T-helper 17 cell (primary cell): ENCODE results near the gene IKBKG. TPM values are rescaled to one million over a fixed set of nuclear protein-coding genes. Genes with fewer than 3 reads are reported as not detected.
A peak's percentile ranks its signal among the peaks of the same experiment; 100 is the strongest.

ENCODE experiments used
- ATAC-seq: fragments of 150-1000 bp; cut with Tn5 transposase; 2 replicates; pipeline ENCODE4 v1.10.0; 2021; ENCODE audit warnings: mild to moderate bottlenecking, moderate library complexity
- DNase-seq, 3 donors: peaks; one replicate each; pipeline versions ENCODE4 v3.0.0 to v3.0.0-alpha.2; 2020 to 2021
- H3K9me3 ChIP-seq: one replicate; pipeline ENCODE4 v1.7.0; 2013; ENCODE audit warnings: low read length, mild to moderate bottlenecking; ENCODE audit not compliant: control insufficient read depth, poor library complexity, severe bottlenecking
- H3K27ac Mint-ChIP-seq: one replicate; pipeline ENCODE4 v1.8.0; 2022; ENCODE audit warnings: mild to moderate bottlenecking, moderate library complexity, mixed read lengths
- H3K27me3 Mint-ChIP-seq: one replicate; pipeline ENCODE4 v1.8.0; 2022; ENCODE audit warnings: mixed read lengths
- H3K36me3 Mint-ChIP-seq: one replicate; pipeline ENCODE4 v1.8.0; 2022; ENCODE audit warnings: low read depth, mixed read lengths
- H3K4me1 Mint-ChIP-seq: one replicate; pipeline ENCODE4 v1.8.0; 2022; ENCODE audit warnings: mild to moderate bottlenecking, mixed read lengths
- H3K4me3 Mint-ChIP-seq: one replicate; pipeline ENCODE4 v1.8.0; 2022; ENCODE audit warnings: mild to moderate bottlenecking, moderate library complexity, mixed read lengths
- total RNA-seq, 4 donors: library from RNA in 2 of 4; stranded (reverse) in 2 of 4; gene quantifications; one replicate each; pipeline ENCODE4 v1.2.3 and lab custom pipeline; 2022 to 2026

The IKBKG gene
- total RNA-seq, 2 donors from 2014 or later: 35.9 to 45.1 TPM

DNA sequence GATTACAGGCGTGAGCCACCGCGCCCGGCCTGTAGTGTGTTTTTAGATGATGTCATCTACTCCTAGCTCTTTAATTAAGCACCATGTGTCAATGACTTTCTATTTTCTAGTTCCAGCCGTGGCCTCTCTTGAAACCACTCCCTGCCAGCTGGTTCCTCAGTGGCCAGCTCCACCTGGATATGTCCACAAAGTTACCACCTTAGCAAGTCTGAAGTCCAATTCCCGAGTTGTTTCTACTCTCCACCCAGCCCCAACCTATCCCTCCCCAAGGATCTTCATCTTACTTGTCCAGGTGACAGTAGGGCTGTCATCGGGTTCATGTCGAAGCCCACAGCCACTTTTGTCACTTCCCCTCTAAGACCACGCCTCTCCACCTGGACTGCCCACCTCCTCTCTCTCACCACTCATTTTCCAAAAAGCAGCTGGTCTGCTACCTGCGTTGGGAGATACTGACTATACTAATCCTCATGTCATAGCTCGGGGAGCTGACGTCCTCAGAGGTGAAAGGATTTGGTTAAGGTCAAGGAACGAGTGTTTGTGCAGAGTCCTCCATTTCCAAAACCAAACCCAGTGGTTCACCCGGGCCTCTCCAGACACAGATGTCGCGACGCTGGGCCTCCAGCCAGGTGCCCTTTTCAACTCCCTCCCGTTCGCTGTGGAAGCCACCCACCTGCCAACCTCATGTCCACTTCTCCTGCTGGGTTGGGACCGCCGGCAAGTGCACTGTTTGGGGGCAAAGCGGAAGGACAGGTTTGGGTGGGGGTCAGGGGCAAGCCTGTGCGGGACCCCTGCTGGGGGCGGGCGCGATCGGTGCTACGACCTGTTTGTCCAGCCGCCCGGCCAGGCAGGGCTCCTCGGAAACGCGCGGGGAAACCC lies 32.1 kb upstream of the IKBKG start:
- peak overlapping the region; percentile 88 for H3K4me3 Mint-ChIP-seq
- no peak for ATAC-seq
- H3K27me3 Mint-ChIP-seq: no peaks in the 10 kb centered on the region
- no peaks in the 10 kb centered on the region for H3K9me3 ChIP-seq
- H3K4me1 Mint-ChIP-seq: peaks cover 15% of the 10 kb centered on the region
- H3K27ac Mint-ChIP-seq: peak overlapping the region; percentile 61
- H3K36me3 Mint-ChIP-seq: no peaks in the 10 kb centered on the region
- DNase-seq: no peak

DNA sequence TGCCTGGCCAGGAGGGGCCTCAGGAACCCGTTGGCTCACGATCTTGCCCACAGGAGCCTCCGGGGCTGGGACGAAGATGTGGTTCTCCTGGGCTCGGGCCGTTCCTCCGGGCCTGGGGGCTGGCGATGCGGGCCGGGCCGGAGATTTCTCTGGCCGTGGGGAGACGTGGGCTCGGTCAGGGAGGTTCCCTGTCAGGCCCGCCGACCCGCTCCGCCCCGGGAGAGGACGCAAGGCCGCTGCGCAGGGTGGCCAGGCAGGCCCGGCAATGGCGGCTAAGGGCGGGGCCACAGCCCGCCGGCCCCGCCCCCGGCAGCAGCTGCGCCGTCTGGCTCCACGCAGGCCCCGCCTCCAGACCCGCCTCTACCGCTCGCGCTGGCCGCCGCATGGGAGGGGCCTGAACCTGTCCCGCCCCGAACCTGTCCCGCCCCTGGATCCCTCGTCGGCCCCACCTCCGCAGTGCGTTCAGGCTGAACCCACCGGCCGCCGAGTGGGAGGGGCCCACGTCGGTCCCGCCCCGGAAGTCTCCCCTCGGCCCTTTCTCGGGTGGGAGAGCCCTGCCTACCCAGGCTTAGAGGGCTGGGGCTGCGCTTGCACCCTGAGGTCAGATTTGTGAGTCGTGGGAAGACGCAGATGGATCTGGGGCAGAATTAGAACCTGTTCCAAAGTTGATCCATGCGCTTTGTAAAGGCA lies 31.3 kb upstream of the IKBKG start, which contains the start of gene FAM3A:
Gene FAM3A (minus strand): TSS at position 267 of the 690 bp plus-strand sequence. CDS start 460 bp downstream, outside the sequence.
- H3K9me3 ChIP-seq: no peaks in the 10 kb centered on the region
- Mint-ChIP-seq H3K27ac (peak within 1 kb of the TSS; percentile 61), H3K36me3 (no peaks in the 10 kb centered on the region), H3K27me3 (no peaks in the 10 kb centered on the region), H3K4me3 (peak within 1 kb of the TSS; percentile 88), H3K4me1 (peaks cover 15% of the 10 kb centered on the region)
- DNase-seq (peak; percentile 82 to 90 (median 89)), ATAC-seq (peak; percentile 97)

DNA sequence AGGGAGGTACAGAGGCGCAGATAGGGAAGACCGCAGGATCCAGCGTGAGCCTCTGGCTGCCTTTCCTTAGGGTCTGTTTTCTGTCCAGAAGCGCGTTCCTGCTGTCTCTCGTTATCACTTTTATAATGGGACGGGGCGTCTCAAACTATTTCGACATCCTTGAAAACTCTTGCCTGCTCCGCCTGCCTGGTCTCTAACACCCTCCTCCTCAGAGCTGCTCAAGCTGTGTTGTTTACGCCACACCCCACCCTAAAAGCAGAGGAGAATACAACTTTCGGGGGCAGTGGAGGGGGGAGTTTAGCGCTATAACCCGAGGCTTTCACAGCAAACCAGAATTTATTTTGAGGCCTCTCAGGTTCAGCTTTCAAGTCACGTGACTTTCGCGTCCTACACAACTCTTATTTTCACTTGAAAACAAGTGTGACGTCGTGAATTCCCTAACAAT lies 30.7 kb upstream of the IKBKG start:
- Mint-ChIP-seq H3K27ac (peak overlapping the region; percentile 61), H3K36me3 (no peaks in the 10 kb centered on the region), H3K27me3 (no peaks in the 10 kb centered on the region), H3K4me3 (peak overlapping the region; percentile 88), H3K4me1 (peaks cover 15% of the 10 kb centered on the region)
- peak; percentile 22 for ATAC-seq
- DNase-seq: no peak
- H3K9me3 ChIP-seq: no peaks in the 10 kb centered on the region

DNA sequence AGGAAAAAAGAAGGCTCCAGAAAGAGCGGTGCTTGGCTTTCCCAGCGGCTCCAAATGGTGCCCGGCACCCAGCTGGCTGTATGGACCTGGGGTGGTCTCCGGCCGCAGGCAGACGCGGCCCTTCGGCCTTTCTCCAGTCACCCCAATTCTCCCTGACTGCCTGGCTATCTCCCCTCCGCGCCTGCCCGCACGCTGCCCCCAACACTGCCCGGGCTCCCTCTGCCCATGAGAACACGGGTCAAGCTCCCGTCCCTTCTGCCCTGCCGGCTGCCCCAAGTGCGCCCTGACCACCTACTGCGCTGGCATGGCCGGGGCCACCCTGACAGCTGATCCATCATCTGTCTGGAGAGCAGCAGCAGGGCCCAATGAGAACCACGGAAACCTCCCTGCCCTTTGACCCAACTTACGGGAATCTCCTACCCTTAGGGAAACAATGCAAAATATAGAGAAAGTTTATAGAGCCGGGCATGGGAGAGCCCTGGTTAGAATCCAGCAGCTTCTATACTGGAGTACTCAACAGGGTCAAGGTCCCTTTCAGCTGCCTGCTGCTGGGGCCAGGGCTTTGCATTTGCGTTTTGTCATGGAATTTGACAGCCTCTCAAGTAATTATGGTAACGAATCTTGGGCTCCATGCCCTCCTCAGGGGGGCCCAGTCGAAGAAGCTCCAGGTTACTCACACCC lies 30.2 kb upstream of the IKBKG start:
- DNase-seq (no peak), ATAC-seq (no peak)
- H3K4me3 Mint-ChIP-seq: peak overlapping the region; percentile 41
- H3K27ac Mint-ChIP-seq: no peak overlapping the region
- no peaks in the 10 kb centered on the region for H3K27me3 Mint-ChIP-seq
- H3K9me3 ChIP-seq: no peaks in the 10 kb centered on the region
- H3K4me1 Mint-ChIP-seq: peaks cover 15% of the 10 kb centered on the region
- no peaks in the 10 kb centered on the region for H3K36me3 Mint-ChIP-seq

DNA sequence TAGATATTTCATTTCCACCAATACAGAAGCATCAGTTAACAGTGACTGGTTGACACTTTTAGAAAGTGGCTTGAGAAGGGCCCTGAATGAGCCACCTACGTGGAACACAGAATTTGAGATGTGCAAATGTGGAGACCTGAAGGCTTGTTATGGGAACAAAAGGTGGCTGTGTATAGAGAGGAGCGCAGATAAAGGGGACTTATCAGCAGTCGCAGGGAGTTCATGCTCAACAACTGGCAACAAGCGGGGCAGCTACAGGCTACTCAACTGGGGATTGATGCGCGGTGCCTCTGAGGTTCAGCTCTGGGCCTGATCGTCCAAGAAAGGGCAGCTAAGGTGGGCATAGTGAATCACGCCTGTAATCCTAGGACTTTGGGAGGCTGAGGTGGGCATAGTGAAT lies 28.0 kb upstream of the IKBKG start:
- DNase-seq: no peak
- H3K36me3 Mint-ChIP-seq: no peaks in the 10 kb centered on the region
- peaks cover 10% of the 10 kb centered on the region for H3K4me1 Mint-ChIP-seq
- no peaks in the 10 kb centered on the region for H3K27me3 Mint-ChIP-seq
- ATAC-seq: no peak
- H3K9me3 ChIP-seq: no peaks in the 10 kb centered on the region
- H3K27ac Mint-ChIP-seq: no peak overlapping the region
- no peak overlapping the region for H3K4me3 Mint-ChIP-seq

DNA sequence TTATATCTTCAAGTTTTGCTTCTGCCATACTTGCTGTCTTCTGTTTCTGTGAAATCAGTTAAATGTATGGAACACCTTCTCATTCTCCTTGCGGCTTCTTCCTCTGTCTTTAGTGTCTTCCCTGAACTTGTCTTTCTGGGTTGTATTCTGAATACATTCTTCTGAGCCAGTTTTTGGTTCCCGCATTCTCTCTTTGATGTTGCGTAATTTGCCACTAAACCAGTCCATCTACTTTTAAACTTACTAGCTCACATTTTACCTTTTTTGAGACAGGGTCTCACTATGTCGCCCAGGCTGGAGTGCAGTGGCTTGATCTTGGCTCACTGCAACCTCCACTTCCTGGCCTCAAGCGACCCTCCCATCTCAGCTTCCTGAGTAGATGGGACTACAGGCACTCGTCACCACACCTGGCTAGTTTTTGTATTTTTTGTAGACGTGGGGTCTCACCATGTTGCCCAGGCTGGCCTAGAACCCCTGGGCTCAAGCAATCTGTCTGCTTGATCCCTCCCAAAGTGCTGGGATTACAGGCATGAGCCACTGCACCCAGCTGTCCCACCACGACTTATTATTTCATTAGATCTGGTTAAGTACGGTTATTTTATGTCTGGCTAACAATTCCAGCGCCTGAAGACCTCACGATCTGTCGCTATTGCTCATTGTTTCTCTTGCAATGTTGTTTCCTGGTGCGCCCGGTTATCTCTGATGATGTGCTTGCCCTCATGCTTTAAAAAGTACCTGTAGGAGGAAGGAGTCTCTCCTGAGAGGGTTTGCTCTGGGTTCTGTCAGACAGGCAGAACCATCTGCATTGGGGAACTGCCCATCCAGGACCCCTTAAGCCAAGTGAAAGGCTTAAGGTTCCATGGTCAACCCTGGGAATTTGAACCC lies 21.6 kb upstream of the IKBKG start:
- Mint-ChIP-seq H3K36me3 (no peaks in the 10 kb centered on the region), H3K27ac (peak overlapping the region; percentile 56), H3K4me3 (peak overlapping the region; percentile 55), H3K27me3 (no peaks in the 10 kb centered on the region), H3K4me1 (peaks cover 12% of the 10 kb centered on the region)
- ATAC-seq (no peak), DNase-seq (no peak)
- no peaks in the 10 kb centered on the region for H3K9me3 ChIP-seq

DNA sequence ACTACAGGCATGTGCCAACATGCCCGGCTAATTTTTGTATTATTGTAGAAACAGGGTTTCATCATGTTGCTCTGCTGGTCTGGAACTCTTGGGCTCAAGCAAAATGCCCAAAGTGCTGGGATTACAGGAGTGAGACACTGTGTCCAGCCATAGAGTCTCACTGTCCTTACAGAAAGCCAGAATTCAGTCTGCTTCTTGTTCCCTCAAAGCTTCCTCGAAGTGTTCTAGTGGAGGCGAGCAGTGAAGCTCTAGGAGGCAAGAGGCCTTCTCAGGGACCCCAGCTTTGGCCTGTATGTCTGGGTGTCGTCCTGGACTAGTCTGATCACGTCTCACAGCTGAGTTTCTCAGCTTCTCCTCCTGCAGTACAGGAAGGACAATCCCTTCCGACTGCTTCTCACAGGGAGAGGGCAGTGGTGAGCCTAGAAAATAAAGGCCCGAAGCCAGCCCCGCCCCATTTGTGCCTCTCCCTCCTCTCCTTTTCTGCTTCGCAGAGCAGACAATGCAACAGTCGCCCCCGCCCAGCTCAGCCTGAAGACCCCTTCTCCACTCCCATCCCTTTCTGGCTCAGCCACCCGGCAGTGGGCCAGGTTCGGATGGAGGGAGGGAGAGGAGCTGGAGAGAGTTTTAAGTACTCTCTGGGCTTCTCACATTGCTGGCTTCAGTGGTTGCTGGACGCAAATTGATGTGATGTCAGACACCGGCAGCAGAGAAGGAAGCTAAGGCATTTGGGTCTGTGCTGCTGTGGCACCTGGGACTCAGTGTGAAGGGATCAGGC lies 20.3 kb upstream of the IKBKG start:
- H3K27ac Mint-ChIP-seq: no peak overlapping the region
- no peaks in the 10 kb centered on the region for H3K36me3 Mint-ChIP-seq
- DNase-seq: peak in 1 of 3 donors; percentile 32
- H3K9me3 ChIP-seq: no peaks in the 10 kb centered on the region
- H3K4me1 Mint-ChIP-seq: peaks cover 12% of the 10 kb centered on the region
- no peaks in the 10 kb centered on the region for H3K27me3 Mint-ChIP-seq
- H3K4me3 Mint-ChIP-seq: peak overlapping the region; percentile 57
- peak; percentile 91 for ATAC-seq

DNA sequence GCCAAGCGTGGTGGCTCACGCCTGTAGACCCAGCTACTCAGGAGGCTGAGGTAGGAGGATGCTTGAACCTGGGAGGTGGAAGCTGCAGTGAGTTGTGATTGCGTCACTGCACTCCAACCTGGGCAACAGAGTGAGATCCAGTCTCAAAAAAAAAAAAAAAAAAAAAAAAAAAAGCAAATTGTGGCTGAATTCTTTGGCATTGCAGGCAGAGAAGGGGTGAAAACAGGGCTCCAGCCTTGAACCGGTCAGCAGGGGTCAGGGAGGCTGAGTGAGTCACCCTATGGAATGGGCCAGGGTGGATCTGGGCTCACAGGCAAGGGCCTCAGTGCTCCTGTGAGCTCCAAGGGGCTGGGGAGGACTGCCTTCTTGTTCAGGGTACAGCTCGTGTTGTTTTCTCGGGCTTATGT lies 18.2 kb upstream of the IKBKG start:
- no peak for DNase-seq
- H3K4me3 Mint-ChIP-seq: no peak overlapping the region
- ATAC-seq: no peak

DNA sequence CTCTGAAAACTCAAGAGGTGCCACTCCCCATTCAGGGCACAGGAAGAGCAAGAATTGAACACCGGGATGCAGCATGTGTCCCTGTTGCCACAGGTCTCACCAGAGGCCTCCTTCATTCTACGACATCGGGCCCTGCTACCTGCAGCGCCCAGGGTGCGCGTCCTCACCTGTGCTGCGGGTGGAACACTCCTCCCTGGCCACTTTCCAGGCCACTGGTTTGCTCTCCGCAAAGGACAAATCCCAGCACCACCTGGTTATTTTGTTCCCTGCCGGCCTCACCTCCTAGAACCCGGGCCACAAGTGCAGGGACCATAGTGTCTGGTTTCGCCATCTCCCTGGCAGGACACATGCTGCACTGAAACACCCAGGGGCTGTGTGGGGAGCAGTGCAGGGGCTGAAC lies 17.1 kb upstream of the IKBKG start:
- Mint-ChIP-seq H3K27me3 (no peaks in the 10 kb centered on the region), H3K4me1 (peaks cover 14% of the 10 kb centered on the region), H3K4me3 (no peak overlapping the region), H3K27ac (peak overlapping the region; percentile 43), H3K36me3 (no peaks in the 10 kb centered on the region)
- no peaks in the 10 kb centered on the region for H3K9me3 ChIP-seq
- no peak for DNase-seq
- ATAC-seq: no peak

More for the DNA sequence above, 18.2 kb upstream of the IKBKG start:
- H3K4me1 Mint-ChIP-seq: peaks cover 12% of the 10 kb centered on the region
- H3K27me3 Mint-ChIP-seq: no peaks in the 10 kb centered on the region
- H3K36me3 Mint-ChIP-seq: no peaks in the 10 kb centered on the region
- H3K9me3 ChIP-seq: no peaks in the 10 kb centered on the region
- no peak overlapping the region for H3K27ac Mint-ChIP-seq

DNA sequence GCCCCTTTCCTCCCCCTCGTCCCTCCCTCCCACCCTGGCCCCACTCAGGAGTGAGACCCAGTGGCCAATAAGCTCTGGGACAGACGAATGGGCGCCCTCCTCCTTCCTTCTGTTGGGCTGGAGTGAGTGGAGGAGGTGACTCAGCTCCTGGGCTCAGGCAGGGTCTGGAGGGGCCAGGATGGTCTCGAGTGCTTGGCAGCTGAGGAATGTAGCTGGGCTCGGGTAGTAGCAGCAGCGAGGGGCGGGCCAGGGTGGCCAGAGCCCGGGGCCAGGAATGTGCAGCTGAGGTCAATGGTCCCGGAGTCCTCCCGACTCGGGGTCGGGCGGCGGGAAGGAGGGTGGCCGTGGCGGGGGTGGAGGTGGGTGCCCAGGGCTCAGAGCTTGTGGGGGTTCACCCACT lies 15.8 kb upstream of the IKBKG start:
- H3K9me3 ChIP-seq: no peaks in the 10 kb centered on the region
- no peaks in the 10 kb centered on the region for H3K36me3 Mint-ChIP-seq
- H3K27ac Mint-ChIP-seq: no peak overlapping the region
- H3K4me3 Mint-ChIP-seq: no peak overlapping the region
- ATAC-seq (no peak), DNase-seq (no peak)
- no peaks in the 10 kb centered on the region for H3K27me3 Mint-ChIP-seq
- peaks cover 7% of the 10 kb centered on the region for H3K4me1 Mint-ChIP-seq

DNA sequence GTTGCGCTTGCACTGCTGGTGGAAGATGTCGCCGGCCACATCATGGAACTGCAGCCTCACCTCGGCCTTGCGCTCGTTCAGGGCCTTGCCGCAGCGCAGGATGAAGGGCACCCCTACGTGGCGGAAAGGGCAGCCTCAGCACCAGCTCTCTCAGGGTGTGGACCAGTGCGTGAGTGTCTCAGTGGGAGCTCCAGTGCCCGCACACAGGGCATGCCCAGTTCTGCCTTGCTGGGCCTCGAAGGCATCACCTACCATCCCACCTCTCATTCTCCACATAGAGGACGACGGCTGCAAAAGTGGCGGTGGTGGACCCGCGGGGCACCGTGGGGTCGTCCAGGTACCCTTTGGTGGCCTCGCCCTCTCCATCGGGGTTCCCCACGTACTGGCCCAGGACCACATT lies 14.7 kb upstream of the IKBKG start:
- no peaks in the 10 kb centered on the region for H3K27me3 Mint-ChIP-seq
- ATAC-seq (no peak), DNase-seq (no peak)
- H3K4me1 Mint-ChIP-seq: peaks cover 3% of the 10 kb centered on the region
- H3K4me3 Mint-ChIP-seq: no peak overlapping the region
- no peaks in the 10 kb centered on the region for H3K9me3 ChIP-seq
- no peak overlapping the region for H3K27ac Mint-ChIP-seq
- H3K36me3 Mint-ChIP-seq: no peaks in the 10 kb centered on the region
